ENCODE results near the gene FCGBP.
"Not testable (repeated sequence)": the region's sequence is repeated elsewhere in the genome, so short reads cannot be mapped to it uniquely, and the experiment has no call there.

The FCGBP gene

GRCh38 chr19:39893366-39894235 is 40.8 kb downstream of the FCGBP start:
- intact Hi-C loops (cut with DNase I) = not testable (repeated sequence)
- DNase-seq = peak in 3 of 10 donors; percentile 36 to 55 (median 53)

GRCh38 chr19:39892506-39892902 is 41.9 kb downstream of the FCGBP start:
- peak in 1 of 10 donors; percentile 14 for DNase-seq
- intact Hi-C loops (cut with DNase I) = not testable (repeated sequence)

DNA sequence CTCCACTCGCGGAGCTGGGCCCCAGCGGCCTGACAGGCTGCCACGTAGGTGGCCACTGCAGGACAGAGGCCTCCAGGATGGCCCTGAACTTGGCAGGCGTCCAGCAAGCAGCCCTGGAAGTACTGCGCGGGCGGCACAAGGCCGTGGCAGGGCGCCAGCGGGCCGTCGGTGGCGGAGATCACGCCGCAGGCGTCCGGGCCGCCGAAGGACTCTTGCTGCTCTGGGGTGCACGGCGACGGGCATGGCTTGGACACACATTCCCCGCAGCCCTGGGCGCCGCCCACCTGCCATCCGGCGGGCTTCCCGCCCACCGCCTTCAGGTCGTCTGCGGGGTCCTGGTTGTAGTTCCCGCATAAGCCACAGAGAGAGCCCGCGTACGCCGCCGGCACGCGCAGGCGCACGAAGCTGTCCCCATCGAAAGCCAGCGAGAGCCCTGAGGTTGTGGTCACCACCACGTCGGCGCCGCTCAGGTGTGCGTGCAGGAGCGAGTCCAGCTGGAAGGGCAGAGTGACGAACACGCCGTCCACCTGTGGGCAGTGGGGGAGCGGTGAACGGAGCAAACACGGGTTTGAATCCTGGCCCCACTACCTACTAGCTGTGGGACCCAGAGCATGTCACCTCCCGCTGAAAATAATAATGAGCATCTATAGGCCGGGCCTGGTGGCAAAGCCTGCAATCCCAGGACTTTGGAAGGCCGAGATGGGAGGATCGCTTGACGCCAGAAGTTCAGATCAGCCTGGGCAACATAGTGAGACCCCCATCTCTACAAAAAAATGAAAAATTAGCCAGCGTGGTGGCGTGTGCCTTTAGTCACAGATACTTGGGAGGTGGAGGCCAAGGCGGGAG is 42.6 kb downstream of the FCGBP start:
- peak in 3 of 10 donors; percentile 76 to 87 (median 76) for DNase-seq
- intact Hi-C loops (cut with DNase I) = not testable (repeated sequence)

- DNase-seq = peak in 3 of 10 donors; percentile 68 to 87 (median 83)
- intact Hi-C loops (cut with DNase I) = no loop called here
Measured at GRCh38 chr19:39890755-39891551, 43.5 kb downstream of the FCGBP start.

DNA sequence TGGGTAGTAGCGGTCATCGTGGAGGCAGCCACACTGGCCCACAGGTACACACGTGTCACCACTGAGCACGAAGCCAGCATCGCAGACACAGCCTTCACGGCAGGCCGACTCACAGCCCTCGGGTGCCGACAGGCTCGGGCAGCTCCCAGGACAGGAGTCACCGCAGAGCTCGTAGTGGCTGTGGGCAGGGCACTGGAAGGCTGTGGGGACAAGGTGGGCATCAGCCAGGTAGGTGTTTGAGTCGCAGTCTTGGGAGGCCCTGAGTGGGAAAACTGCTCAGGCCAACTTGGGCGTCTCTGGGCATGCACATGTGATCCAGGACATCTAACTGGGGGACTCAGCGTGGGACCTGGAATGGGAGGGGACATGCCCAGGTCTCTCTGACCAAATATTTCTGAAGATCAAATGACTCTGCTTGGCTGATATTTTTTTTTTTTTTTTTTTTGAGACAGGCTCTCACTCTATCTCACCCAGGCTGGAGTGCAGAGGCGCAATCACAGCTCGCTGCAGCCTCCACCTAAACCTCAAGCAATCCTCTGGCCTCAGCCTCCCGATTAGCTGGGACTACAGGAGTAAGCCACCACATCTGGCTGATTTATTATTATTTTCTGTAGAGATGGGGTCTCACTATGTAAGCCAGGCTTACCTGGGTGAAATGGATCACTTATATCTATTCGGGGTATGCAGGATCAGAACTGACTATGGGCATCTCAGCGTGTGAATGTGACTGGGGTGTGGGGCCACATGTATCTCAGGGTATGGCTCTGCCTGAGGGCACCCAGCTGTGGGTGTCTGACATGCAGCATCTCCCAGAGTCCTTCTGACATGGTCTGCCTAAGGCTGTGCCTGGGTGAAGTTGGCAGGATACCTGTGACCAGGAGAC is 44.3 kb downstream of the FCGBP start:
- intact Hi-C loops (cut with DNase I) = not testable (repeated sequence)
- peak in 3 of 10 donors; percentile 72 to 88 (median 82) for DNase-seq

DNA sequence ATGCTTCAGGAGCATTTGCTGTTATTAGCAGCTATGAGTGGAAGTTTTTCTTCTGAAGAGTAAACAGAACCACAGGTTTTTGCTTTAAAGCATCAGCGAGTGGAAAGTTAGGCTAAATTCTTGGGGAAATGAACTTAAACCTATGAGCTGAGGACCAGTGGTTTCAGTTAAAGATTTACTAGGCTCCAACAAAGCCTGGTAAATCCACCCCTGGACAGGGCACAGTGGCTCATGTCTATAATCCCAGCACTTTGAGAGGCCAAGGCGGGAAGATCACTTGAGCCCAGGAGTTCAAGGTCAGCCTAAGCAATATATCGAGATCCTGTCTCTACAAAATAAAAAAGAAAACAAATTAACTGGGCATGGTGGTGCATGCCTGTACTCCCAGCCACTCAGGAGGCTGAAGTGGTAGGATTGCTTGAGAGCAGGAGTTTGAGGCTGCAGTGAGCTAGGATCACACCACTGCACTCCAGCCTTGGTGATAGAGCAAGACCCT is 46.9 kb downstream of the FCGBP start:
- DNase-seq; intact Hi-C loops (cut with DNase I): not testable (repeated sequence)

DNA sequence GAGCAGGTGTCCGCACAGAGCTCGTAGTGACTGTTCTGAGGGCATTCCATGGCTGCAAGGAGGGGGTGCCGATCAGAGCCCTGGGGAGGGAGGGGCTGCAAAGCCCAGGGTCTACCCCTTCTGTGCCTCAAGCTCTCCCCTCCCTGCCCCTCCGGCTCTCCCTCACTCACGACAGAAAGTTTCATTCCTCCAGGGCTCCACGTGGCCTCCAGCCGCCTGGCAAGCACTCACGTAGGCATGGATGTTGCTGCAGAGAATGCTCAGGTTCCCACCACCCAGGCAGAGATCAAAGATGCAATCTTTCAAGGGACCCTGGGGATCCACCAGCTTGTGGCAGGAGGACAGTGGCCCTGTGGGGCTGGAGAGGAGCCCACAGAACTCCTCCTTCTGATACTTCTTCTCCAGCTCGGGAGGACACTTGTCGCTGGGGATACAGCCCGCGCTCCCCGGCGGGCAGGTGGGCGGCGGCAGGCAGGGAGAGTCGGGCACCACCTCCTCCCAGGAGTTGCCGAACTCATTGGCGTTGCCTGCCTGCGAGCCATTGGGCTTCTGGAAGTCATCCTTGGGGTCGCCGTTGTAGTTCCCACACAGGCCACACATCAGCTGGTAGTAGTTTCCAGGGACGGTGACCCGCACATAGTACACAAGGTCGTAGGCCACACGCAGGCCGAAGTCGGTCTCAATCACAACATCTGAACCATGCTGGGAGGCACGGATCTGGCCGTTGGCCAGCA is 48.4 kb downstream of the FCGBP start:
- intact Hi-C loops (cut with DNase I) = not testable (repeated sequence)
- DNase-seq = peak in 2 of 10 donors; percentile 54 to 81

GRCh38 chr19:39884721-39885120 is 49.7 kb downstream of the FCGBP start:
- peak in 1 of 10 donors; percentile 45 for DNase-seq
- intact Hi-C loops (cut with DNase I) = not testable (repeated sequence)

Measured in posterior cingulate gyrus (tissue), 11 donors.